CD4-positive, alpha-beta memory T cell (primary cell): ENCODE data around the gene BICRAL. TPM values are rescaled to one million over a fixed set of nuclear protein-coding genes. Genes with fewer than 3 reads are reported as not detected.
"Not testable (repeated sequence)": the region's sequence is repeated elsewhere in the genome, so short reads cannot be mapped to it uniquely, and the experiment has no call there.

Experiments used
- CTCF ChIA-PET: fragments of 350-600 bp; sonication (Branson Sonifier 250); formaldehyde crosslinking; loops from one replicate; lab custom pipeline; 2021; ENCODE audit warnings: inconsistent platforms; ENCODE audit not compliant: partially characterized antibody; lab: Charles Lee
- POLR2A ChIA-PET: fragments of 350-600 bp; sonication (Branson Sonifier 250); formaldehyde crosslinking; loops from one replicate; lab custom pipeline; 2021; ENCODE audit not compliant: partially characterized antibody; lab: Charles Lee
- DNase-seq, 5 donors: peaks; one replicate each; pipeline versions ENCODE4 v3.0.0 to v3.0.0-alpha.2; 2020 to 2022; ENCODE audit warnings: mixed read lengths in 1 of 5
- H3K27ac ChIP-seq: one replicate; pipeline ENCODE4 v1.7.0; 2013; ENCODE audit warnings: low read depth, low read length
- H3K27me3 ChIP-seq: 2 replicates; pipeline ENCODE4 v1.7.0; 2013; ENCODE audit warnings: mild to moderate bottlenecking, low read length, moderate library complexity; ENCODE audit not compliant: insufficient read depth
- H3K36me3 ChIP-seq: 2 replicates; pipeline ENCODE4 v1.7.0; 2013; ENCODE audit warnings: mild to moderate bottlenecking, low read length, moderate library complexity; ENCODE audit not compliant: insufficient read depth
- H3K4me1 ChIP-seq: 2 replicates; pipeline ENCODE4 v1.7.0; 2013; ENCODE audit warnings: mild to moderate bottlenecking, low read length, moderate library complexity; ENCODE audit not compliant: insufficient read depth
- H3K4me3 ChIP-seq, 2 donors: one replicate each; pipeline ENCODE4 v1.7.0; 2013; ENCODE audit warnings: low read length in 2 of 2, mild to moderate bottlenecking in 1 of 2
- H3K9me3 ChIP-seq, 2 donors: one replicate each; pipeline ENCODE4 v1.7.0; 2013; ENCODE audit warnings: low read length in 2 of 2, control low read depth in 1 of 2; ENCODE audit not compliant: control insufficient read depth in 1 of 2
- H3K27ac Mint-ChIP-seq, 7 donors: one replicate each; pipeline ENCODE4 v1.8.0; 2020 to 2021; ENCODE audit warnings: mixed read lengths in 7 of 7, mild to moderate bottlenecking in 6 of 7, inconsistent platforms in 3 of 7, moderate library complexity in 3 of 7
- H3K27me3 Mint-ChIP-seq, 2 donors: one replicate each; pipeline ENCODE4 v1.8.0; 2020 to 2021; ENCODE audit warnings: mixed read lengths in 2 of 2
- H3K36me3 Mint-ChIP-seq, 2 donors: one replicate each; pipeline ENCODE4 v1.8.0; 2020 to 2021; ENCODE audit warnings: mixed read lengths in 2 of 2, inconsistent platforms in 1 of 2, mild to moderate bottlenecking in 1 of 2
- H3K4me1 Mint-ChIP-seq, 4 donors: one replicate each; pipeline ENCODE4 v1.8.0; 2020 to 2021; ENCODE audit warnings: mixed read lengths in 4 of 4, mild to moderate bottlenecking in 1 of 4
- H3K4me3 Mint-ChIP-seq, 8 donors: one replicate each; pipeline ENCODE4 v1.8.0; 2020 to 2021; ENCODE audit warnings: mixed read lengths in 8 of 8, mild to moderate bottlenecking in 7 of 8, moderate library complexity in 6 of 8, inconsistent platforms in 3 of 8
- H3K9me3 Mint-ChIP-seq, 8 donors: one replicate each; pipeline ENCODE4 v1.8.0; 2020 to 2021; ENCODE audit warnings: mixed read lengths in 8 of 8, mild to moderate bottlenecking in 5 of 8, inconsistent platforms in 3 of 8, moderate library complexity in 1 of 8
- intact Hi-C: fragments of 100-400 bp; cut with micrococcal nuclease; formaldehyde crosslinking; loops from one replicate; pipeline ENCODE4 v1.15.1; 2023
- polyA plus RNA-seq, 2 donors: library from polyadenylated mRNA; unstranded; fragments of 300-500 nt; fragmentation: Illumina TruSeq; gene quantifications; one replicate each; pipeline ENCODE4 v1.2.3, GENCODE V29; 2021
- total RNA-seq, 2 experiments: library from RNA; stranded (reverse); gene quantifications; one replicate each; pipeline ENCODE4 v1.2.3, GENCODE V29; 2021

The BICRAL gene
- total and polyA plus RNA-seq, 4 experiments from 2014 or later, result 2.4 to 38.5 (median 21.3) TPM

GRCh38 chr6:42871711-42872110 lies 89.9 kb downstream of the BICRAL start:
- Histone ChIP-seq H3K4me3 (no peak overlapping the region), H3K4me1 (no peaks in the 10 kb centered on the region), H3K36me3 (peaks cover 11% of the 10 kb centered on the region), H3K27ac (no peak overlapping the region), H3K9me3 (no peaks in the 10 kb centered on the region), H3K27me3 (no peaks in the 10 kb centered on the region)
- no peaks in the 10 kb centered on the region for H3K9me3 Mint-ChIP-seq
- no peak for DNase-seq
- peaks cover 12 to 15% of the 10 kb centered on the region in 2 donors for H3K36me3 Mint-ChIP-seq
- peaks cover 0 to 3% (median 1%) of the 10 kb centered on the region in 4 donors for H3K4me1 Mint-ChIP-seq
- ChIA-PET CTCF (interaction anchor here (1.2 kb wide), 1 partner anchor 210 kb away, joined by 3 read pairs; no protein-coding TSS in a partner anchor), POLR2A (no interaction called here)
- H3K27ac Mint-ChIP-seq, result peak overlapping the region in 3 of 7 donors; percentile 48 to 66 (median 52)
- intact Hi-C loops, result no loop called here
- H3K27me3 Mint-ChIP-seq, result no peaks in the 10 kb centered on the region
- H3K4me3 Mint-ChIP-seq, result no peak overlapping the region

GRCh38 chr6:42873313-42873712 lies 91.5 kb downstream of the BICRAL start:
- POLR2A ChIA-PET, result interaction anchor here (1.5 kb wide), 1 partner anchor 127 kb away, joined by 8 read pairs; the partner anchor contains the start of gene TBCC
- H3K27ac ChIP-seq, result no peak overlapping the region
- no peaks in the 10 kb centered on the region for H3K36me3 ChIP-seq
- no peaks in the 10 kb centered on the region for H3K4me1 ChIP-seq
- CTCF ChIA-PET, result interaction anchor here (1.1 to 1.4 kb wide), 5 partner anchors 147 to 213 kb away, joined by 3 to 6 read pairs (median 3); no protein-coding TSS in a partner anchor
- no peaks in the 10 kb centered on the region for H3K27me3 Mint-ChIP-seq
- no peak for DNase-seq
- H3K9me3 Mint-ChIP-seq, result no peaks in the 10 kb centered on the region
- H3K36me3 Mint-ChIP-seq, result peaks cover 1 to 2% of the 10 kb centered on the region in 2 donors
- H3K4me1 Mint-ChIP-seq, result peaks cover 0 to 3% (median 1%) of the 10 kb centered on the region in 4 donors
- no peak overlapping the region for H3K4me3 ChIP-seq
- H3K4me3 Mint-ChIP-seq, result no peak overlapping the region
- peak overlapping the region in 4 of 7 donors; percentile 20 to 80 (median 34) for H3K27ac Mint-ChIP-seq
- H3K9me3 ChIP-seq, result no peaks in the 10 kb centered on the region
- H3K27me3 ChIP-seq, result no peaks in the 10 kb centered on the region
- intact Hi-C loops, result no loop called here

GRCh38 chr6:42877695-42878094 lies 95.8 kb downstream of the BICRAL start:
- Histone ChIP-seq H3K4me1 (peaks cover 23% of the 10 kb centered on the region), H3K36me3 (no peaks in the 10 kb centered on the region), H3K4me3 (no peak overlapping the region), H3K9me3 (no peaks in the 10 kb centered on the region), H3K27me3 (no peaks in the 10 kb centered on the region), H3K27ac (no peak overlapping the region)
- Mint-ChIP-seq H3K27ac (peak overlapping the region in 5 of 7 donors; percentile 23 to 97 (median 53)), H3K27me3 (no peaks in the 10 kb centered on the region), H3K36me3 (peaks cover 0 to 17% of the 10 kb centered on the region in 2 donors), H3K4me1 (peaks cover 4 to 25% (median 16%) of the 10 kb centered on the region in 4 donors), H3K9me3 (no peaks in the 10 kb centered on the region), H3K4me3 (peak overlapping the region in 4 of 8 donors; percentile 28 to 58 (median 45))
- DNase-seq, result no peak
- CTCF ChIA-PET, result interaction anchor here (0.6 to 5.7 kb wide), 8 partner anchors 13 to 800 kb away, joined by 3 to 111 read pairs (median 3); a partner anchor contains a TSS
- intact Hi-C loops, result loop anchor here (1.0 to 2.0 kb wide), 2 partner anchors 21 to 216 kb away; no protein-coding TSS in a partner anchor
- POLR2A ChIA-PET, result interaction anchor here (1.2 to 6.6 kb wide), 6 partner anchors 13 to 314 kb away, joined by 3 to 101 read pairs (median 26); partner anchors contain the start of genes BICRAL, TBCC and UBR2

GRCh38 chr6:42879372-42880239 lies 97.8 kb downstream of the BICRAL start, which contains the start of gene RPL7L1:
RPL7L1 (plus strand) TSS chr6:42879616; CDS start chr6:42879911, 295 bp downstream.
- H3K27me3 ChIP-seq, result no peaks in the 10 kb centered on the region
- CTCF ChIA-PET, result interaction anchor here (1.0 to 5.7 kb wide), 10 partner anchors 11 to 332 kb away, joined by 3 to 111 read pairs (median 4); partner anchors contain the start of gene UBR2
- H3K4me1 ChIP-seq, result peaks cover 23% of the 10 kb centered on the region
- H3K9me3 Mint-ChIP-seq, result no peaks in the 10 kb centered on the region
- peak within 1 kb of the TSS; percentile 93 for H3K27ac ChIP-seq
- peak within 1 kb of the TSS; percentile 77 to 84 for H3K4me3 ChIP-seq
- no peaks in the 10 kb centered on the region for H3K27me3 Mint-ChIP-seq
- peak within 1 kb of the TSS; percentile 94 to 99 (median 96) for H3K4me3 Mint-ChIP-seq
- peak; percentile 88 to 93 (median 91) for DNase-seq
- peaks cover 19% of the 10 kb centered on the region for H3K36me3 ChIP-seq
- intact Hi-C loops, result loop anchor here (1.0 to 2.0 kb wide), 8 partner anchors 11 to 662 kb away; partner anchors contain the start of genes CNPY3, MRPS10 and TBCC
- no peaks in the 10 kb centered on the region for H3K9me3 ChIP-seq
- peak within 1 kb of the TSS; percentile 97 to 100 (median 99) for H3K27ac Mint-ChIP-seq
- H3K36me3 Mint-ChIP-seq, result peaks cover 18 to 35% of the 10 kb centered on the region in 2 donors
- H3K4me1 Mint-ChIP-seq, result peaks cover 7 to 39% (median 25%) of the 10 kb centered on the region in 4 donors
- POLR2A ChIA-PET, result interaction anchor here (0.8 to 6.6 kb wide), 35 partner anchors 11 to 1093 kb away, joined by 3 to 101 read pairs (median 4); partner anchors contain the start of genes BICRAL, CNPY3, KLC4 and KLHDC3

- H3K27ac Mint-ChIP-seq, result peak overlapping the region; percentile 97 to 100 (median 99)
- H3K9me3 Mint-ChIP-seq, H3K27me3 Mint-ChIP-seq, H3K27me3 ChIP-seq, H3K9me3 ChIP-seq, intact Hi-C loops: not testable (repeated sequence)
- ChIA-PET POLR2A (interaction anchor here (0.8 to 6.6 kb wide), 25 partner anchors 10 to 636 kb away, joined by 3 to 101 read pairs (median 6); partner anchors contain the start of genes BICRAL, CNPY3, KLC4 and KLHDC3), CTCF (interaction anchor here (0.9 to 5.7 kb wide), 14 partner anchors 10 to 333 kb away, joined by 3 to 111 read pairs (median 4); partner anchors contain the start of gene UBR2)
- H3K4me1 Mint-ChIP-seq, result peaks cover 9 to 39% (median 25%) of the 10 kb centered on the region in 4 donors
- H3K4me3 Mint-ChIP-seq, result peak overlapping the region; percentile 94 to 99 (median 96)
- peak overlapping the region; percentile 77 to 84 for H3K4me3 ChIP-seq
- H3K36me3 Mint-ChIP-seq, result peaks cover 21 to 41% of the 10 kb centered on the region in 2 donors
- peak in 1 of 5 donors; percentile 10 for DNase-seq
- peaks cover 26% of the 10 kb centered on the region for H3K36me3 ChIP-seq
- H3K4me1 ChIP-seq, result peaks cover 23% of the 10 kb centered on the region
- peak overlapping the region; percentile 93 for H3K27ac ChIP-seq
These were observed 98.5 kb downstream of the BICRAL start for GRCh38 chr6:42880240-42880817.

GRCh38 chr6:42880871-42881270 lies 99.0 kb downstream of the BICRAL start:
- Histone ChIP-seq H3K4me1 (peaks cover 23% of the 10 kb centered on the region), H3K27ac (peak overlapping the region; percentile 93), H3K4me3 (peak overlapping the region; percentile 77 to 84), H3K36me3 (peaks cover 32% of the 10 kb centered on the region)
- H3K4me3 Mint-ChIP-seq, result peak overlapping the region; percentile 94 to 99 (median 96)
- intact Hi-C loops, H3K9me3 Mint-ChIP-seq, H3K27me3 Mint-ChIP-seq, DNase-seq, H3K27me3 ChIP-seq, H3K9me3 ChIP-seq: not testable (repeated sequence)
- ChIA-PET POLR2A (interaction anchor here (1.0 to 6.6 kb wide), 4 partner anchors 10 to 140 kb away, joined by 3 to 101 read pairs (median 84); partner anchors contain the start of genes BICRAL, RRP36 and TBCC), CTCF (interaction anchor here (0.9 to 3.9 kb wide), 6 partner anchors 9 to 219 kb away, joined by 3 to 20 read pairs (median 6); no protein-coding TSS in a partner anchor)
- H3K27ac Mint-ChIP-seq, result peak overlapping the region; percentile 97 to 100 (median 99)
- H3K36me3 Mint-ChIP-seq, result peaks cover 24 to 46% of the 10 kb centered on the region in 2 donors
- H3K4me1 Mint-ChIP-seq, result peaks cover 9 to 39% (median 25%) of the 10 kb centered on the region in 4 donors
